GM19467 (cell line): ENCODE data around the gene KDM4E.
"Not testable (repeated sequence)": the region's sequence is repeated elsewhere in the genome, so short reads cannot be mapped to it uniquely, and the experiment has no call there.

Source experiments
- ATAC-seq: cut with Tn5 transposase; IDR thresholded peaks from one replicate; pipeline ENCODE4 v1.9.1; 2021; ENCODE audit warnings: mild to moderate bottlenecking, moderate library complexity; ENCODE audit not compliant: unreplicated experiment

KDM4E gene

DNA sequence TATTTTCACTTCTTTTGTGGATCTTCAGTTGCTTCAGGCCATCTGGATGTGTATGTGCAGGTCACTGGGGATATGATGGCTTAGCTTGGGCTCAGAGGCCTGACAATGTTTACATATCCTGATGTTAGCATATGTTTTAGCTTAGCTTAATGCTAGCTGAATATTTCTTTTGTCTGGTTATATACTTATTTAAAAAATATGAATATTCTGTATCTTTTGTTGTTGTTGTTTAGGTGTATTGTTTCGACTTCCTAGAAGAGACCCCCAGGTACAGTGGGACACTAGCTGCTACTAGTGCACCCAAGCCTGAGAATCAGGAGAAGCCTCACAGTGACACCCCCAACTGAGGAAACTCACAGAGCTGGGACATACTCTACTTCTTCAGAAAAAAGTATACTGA lies at the start of gene KDM4E:
Gene KDM4E, plus strand, starts transcription at position 301 of the 400 bp plus-strand sequence. CDS start 300 bp downstream, outside the sequence.
- ATAC-seq: no peak

DNA sequence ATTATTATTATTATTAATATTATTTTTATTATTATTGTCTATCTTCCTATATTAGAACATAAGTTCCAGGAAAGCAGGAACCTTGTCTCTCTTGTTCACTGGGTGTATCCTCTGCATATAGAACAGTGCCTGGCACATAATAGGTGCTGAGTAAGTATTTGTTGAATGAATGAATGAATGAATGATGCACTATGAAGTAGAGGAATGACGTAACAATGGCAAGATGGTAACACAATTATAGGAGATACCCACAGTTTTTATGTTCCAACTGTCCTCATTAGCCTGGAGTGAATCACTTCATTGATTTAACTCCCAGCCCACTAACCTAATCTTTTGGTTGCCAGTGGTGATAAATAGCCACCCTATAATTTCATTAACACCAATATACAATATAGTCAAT lies 49.5 kb upstream of the KDM4E start:
- no peak for ATAC-seq

DNA sequence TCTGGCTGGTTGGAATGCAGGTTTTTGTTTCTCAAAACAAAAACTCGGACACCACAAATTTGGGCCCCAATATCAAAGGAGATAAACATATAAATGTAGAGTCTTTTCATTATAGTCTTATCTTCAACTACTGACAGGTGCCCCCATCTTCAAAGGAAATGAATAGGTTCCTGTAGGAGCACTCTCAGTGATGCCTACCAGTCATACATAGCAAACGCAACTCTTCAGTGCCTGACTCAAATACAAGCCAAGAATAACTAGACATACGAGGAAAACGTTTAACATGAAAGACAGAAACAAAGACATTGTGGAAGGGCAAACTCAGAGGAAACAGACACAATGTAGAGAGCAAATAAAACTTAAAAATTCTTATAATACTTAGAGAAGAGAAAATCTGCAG lies 37.7 kb upstream of the KDM4E start:
- ATAC-seq: no peak

DNA sequence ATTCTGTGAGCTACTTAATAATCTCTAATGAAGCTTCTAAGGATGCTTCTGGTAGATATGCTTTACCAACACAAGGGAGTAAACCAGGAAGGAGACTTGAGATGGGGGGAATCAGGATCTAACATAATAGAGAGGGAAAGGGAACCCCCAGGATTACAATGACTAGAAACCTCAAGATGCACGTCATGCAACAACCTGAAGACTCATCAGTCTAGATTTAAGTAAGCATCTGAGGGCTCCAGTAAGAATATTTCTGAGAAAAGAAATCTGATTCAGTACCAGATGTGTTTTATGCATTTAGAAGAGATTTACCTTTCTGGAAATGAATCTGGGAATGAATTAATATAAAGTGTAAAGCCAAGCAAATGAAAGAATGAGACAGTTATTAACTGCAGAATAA lies 36.3 kb upstream of the KDM4E start:
- no peak for ATAC-seq

DNA sequence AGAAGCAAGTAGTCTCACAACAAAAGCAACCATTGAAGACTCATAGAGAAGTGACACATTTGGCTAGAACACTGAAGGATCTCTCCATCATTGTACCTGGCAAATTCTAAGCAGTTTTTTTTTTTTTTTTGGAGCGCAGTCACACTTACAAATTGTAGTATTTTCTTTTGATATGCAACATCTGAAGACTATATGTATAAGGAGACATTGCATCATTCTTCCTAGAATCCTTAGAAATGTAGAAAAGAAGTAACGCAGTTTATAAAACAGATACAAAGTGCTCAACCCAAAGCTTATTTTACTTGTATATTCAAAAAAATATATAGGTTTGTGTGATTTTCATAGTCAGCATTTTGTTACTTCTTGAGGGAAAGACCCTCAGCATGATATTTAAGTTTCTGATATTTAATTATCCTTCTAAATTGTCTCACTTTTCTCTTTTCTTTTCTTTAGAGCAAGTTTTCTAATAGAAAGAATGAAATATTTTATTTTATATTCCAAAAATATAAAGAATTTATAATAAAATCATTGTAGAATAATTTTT lies 31.6 kb upstream of the KDM4E start:
- no peak for ATAC-seq

DNA sequence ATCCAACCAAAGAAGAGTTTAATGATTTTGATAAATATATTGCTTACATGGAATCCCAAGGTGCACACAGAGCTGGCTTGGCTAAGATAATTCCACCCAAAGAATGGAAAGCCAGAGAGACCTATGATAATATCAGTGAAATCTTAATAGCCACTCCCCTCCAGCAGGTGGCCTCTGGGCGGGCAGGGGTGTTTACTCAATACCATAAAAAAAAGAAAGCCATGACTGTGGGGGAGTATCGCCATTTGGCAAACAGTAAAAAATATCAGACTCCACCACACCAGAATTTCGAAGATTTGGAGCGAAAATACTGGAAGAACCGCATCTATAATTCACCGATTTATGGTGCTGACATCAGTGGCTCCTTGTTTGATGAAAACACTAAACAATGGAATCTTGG lies 27.6 kb upstream of the KDM4E start:
- no peak for ATAC-seq

DNA sequence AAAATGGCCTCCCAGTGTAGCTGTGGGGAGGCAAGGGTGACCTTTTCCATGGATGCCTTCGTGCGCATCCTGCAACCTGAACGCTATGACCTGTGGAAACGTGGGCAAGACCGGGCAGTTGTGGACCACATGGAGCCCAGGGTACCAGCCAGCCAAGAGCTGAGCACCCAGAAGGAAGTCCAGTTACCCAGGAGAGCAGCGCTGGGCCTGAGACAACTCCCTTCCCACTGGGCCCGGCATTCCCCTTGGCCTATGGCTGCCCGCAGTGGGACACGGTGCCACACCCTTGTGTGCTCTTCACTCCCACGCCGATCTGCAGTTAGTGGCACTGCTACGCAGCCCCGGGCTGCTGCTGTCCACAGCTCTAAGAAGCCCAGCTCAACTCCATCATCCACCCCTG lies 26.8 kb upstream of the KDM4E start:
- no peak for ATAC-seq

DNA sequence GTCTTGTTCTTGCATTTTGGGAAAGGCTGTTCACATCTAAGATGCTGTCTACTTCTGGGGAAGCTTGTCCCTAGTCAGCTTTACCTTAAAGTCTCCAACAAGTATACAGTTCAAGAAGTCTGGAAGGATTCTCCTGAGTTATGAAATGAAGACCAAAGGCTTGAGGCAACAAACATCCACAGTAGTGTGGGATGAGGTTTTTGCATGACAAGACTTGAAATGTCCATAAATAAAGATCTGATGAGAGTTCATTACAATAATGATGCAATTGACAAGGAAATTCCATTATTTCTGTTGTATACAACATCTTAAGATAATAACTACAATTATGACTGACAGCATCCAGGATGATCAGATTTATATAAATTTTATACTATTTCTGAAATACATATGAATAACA lies 21.3 kb upstream of the KDM4E start:
- no peak for ATAC-seq

DNA sequence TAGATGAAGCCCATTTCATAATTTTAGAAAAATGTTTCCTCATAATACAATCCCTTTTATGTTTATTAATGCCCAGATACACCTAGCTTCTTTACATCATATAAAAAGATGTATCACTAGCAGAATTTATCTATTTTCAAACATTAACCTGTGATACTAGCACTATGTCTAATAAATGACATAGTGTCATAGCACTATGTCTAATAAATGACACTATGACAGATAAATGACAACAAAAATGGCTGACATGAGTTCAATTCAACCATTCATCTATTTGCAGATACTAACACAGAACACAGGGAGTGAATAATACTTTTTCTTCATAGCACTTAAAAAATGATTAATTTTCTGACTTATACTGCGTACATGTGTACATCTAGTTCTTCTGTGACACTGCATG lies 19.4 kb upstream of the KDM4E start:
- ATAC-seq: no peak

DNA sequence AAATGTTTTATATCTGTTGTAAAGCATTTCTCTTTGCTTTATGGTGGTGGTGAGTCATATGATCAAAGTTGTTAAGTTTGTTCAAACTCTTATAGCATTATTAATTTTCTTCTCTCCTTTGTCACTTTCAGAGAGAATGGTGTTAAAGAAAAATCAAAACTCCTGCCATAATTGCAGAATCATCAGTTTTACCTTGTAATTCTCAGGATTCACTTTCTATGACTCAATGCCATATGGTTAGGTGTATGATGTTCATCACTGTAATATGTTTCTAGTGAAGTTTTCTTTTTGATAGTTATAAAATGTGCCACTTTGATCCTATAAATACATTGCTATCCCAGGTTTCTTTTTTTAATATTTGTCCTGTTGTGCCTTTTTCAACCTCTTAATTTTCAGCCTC lies 13.7 kb upstream of the KDM4E start:
- ATAC-seq: no peak

DNA sequence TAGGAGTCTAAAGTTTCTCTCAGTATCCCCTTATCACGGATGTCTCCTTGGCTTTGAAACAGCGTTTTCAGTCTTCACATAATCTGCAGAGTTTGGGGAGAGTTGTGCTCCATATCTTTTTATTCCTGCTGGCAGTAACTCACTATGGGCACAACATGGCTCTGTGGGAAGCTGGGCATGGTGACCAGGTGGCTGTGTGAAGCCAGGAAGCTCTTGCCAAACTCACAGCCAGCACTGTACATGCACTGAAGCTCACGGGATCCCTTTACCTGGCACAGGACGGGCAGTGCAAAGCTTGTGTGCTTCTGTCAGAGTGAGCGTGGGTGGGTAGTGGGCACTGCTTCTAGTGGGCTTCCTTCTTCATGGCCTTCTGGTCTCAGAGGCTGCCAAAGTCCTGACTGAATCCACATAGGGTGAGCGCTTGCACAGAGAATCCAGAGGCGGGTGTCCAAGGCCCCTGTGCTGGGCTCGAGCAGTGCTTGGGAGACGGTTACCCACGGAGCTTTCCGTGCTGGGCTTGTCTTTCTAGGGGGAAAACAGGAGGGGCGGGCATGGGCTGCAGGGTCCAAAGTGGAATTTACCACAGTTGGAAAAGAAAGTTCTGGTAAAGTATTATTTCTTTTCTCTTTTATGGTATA lies 10.8 kb upstream of the KDM4E start:
- ATAC-seq: no peak

DNA sequence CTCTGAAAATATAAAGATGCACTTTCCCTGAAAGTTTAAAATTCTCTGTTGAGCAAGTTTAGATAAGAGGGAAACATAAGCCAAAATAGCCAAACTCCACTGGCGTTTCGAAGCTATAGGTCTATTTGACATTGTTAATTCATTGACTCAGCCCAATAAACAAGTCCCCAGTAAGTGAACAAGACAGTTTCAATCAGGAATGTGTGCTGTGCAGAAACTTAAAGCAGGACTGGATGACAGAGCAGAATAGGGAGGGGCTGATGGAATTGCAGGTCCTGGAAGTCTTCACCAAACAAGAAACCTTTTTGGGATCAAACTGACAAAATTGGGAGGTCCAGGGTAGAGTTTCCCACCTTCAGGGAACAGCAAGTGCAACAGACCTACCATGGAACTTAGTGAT lies 8.9 kb upstream of the KDM4E start:
- no peak for ATAC-seq

DNA sequence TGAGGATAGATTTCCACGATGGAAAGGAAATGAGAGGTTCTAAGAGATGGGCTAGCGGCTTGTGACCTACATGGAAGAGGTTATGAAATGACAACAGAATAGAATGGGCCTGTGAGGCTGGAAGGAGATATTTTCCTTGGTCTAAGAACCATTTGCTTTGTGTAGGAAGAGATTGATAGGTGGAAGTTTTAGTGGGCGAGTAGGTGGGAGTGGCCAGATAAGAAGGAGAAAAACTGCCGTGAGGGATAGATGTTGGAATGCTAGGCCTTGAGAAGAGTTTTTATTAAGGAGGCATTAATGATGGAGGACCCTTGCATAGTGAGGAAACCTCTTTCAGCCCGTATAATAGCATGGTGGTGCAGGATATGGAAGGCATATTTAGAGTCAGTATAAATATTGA lies 3.6 kb upstream of the KDM4E start:
- ATAC-seq: not testable (repeated sequence)

DNA sequence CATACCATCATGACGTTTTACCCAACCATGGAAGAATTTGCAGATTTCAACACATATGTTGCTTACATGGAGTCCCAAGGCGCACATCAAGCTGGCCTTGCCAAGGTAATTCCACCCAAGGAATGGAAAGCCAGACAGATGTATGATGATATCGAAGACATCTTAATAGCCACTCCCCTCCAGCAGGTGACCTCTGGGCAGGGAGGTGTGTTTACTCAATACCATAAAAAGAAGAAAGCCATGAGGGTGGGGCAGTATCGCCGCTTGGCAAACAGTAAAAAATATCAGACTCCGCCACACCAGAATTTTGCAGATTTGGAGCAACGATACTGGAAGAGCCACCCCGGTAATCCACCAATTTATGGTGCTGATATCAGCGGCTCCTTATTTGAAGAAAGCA lies 536 bp downstream of the KDM4E start:
- not testable (repeated sequence) for ATAC-seq

DNA sequence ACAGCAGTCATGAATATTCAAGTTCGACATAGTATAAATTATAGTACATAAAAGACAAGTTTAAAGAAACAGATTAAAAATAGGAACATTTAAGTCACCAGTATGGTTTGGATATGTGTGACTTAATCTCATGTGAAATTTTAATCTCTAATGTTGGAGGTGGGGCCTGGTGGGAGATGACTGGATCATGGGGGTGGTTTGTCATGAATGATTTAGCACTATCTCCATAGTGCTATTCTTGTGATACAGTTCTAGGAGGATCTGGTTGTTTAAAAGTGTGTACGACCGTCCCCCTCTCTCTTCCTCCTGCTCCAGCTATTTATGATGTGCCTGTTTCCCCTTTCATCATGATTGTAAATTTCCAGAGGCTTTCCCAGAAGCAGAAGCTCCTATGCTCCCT lies 3.3 kb downstream of the KDM4E start:
- no peak for ATAC-seq

DNA sequence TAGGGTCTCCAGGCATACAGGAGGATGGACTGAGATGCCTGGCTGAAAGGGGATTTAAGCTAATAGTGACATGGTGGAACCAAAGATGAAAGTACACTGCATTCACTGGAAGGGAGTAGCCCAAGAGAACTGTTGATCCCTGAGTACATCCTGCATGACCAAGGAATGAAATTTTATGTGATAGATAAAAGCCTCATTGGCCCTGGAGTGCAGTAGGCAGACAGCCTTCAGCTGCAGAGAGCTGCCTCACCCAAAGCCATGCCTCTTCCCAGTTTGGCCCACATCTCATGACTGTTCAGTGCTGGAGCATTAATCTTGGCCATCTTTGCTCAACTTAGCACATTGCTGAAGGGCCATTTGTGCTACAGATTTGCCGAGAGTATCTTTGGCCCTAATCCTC lies 8.0 kb downstream of the KDM4E start:
- no peak for ATAC-seq

DNA sequence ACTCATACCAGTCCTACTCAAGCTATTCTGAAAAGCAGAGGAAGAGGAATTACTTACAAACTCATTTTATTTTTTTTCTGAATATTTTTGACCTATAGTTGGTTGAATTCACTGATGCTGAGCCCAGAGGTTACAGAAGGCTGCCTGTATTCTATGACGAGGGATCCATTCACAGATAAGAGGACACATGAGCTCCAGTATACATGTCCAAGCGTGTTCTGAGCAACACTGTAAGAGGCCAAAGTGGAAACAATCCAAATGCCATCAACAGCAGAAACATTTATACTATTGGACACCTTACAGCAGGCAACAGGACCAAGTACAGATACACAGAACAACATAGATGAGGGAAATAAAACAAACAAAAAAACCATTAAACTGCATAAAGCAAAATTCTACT lies 10.3 kb downstream of the KDM4E start:
- ATAC-seq: no peak

DNA sequence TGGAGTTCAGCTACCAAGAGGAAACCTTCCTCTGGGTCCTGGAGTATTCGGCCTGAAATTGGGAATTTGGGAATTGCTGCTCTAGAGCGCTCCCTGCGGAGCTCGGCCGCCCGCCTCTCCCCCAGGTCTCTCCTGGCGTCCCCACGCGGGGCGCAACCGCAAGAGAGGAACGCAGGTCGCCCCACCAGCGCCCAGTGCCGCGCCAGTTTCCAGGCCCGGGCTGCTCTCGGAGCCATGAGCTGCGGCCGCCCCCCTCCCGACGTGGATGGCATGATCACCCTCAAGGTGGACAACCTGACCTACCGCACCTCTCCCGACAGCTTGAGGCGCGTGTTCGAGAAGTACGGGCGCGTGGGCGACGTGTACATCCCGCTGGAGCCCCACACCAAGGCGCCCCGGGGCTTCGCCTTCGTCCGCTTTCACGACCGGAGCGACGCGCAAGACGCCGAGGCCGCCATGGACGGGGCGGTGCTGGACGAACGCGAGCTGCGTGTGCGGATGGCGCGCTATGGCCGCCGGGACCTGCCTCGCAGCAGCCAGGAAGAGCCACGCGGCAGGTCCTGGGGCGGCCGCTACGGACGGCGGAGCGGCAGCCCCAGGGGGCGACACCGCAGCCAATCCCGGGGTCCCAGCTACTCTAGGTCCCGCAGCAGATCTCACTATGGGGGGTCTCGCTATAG lies 12.4 kb downstream of the KDM4E start:
- not testable (repeated sequence) for ATAC-seq

DNA sequence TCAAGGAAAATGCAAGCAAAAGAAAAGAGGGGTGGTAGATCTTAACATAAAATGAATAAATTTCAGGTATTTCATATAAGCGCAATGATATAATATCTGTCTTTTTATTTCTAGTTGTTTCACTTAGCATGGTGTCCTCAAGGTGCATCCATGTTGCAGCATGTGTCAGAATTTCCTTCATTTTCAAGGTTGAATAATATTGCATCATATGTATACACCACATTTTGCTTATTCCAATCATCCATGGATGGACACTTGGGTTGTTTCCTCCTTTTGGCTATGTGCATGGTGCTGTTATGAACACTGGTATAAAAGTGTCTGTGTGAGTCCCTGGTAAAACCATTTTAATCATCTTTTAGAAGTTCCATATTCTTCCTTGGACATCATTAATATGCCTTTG lies 17.2 kb downstream of the KDM4E start:
- ATAC-seq: no peak

DNA sequence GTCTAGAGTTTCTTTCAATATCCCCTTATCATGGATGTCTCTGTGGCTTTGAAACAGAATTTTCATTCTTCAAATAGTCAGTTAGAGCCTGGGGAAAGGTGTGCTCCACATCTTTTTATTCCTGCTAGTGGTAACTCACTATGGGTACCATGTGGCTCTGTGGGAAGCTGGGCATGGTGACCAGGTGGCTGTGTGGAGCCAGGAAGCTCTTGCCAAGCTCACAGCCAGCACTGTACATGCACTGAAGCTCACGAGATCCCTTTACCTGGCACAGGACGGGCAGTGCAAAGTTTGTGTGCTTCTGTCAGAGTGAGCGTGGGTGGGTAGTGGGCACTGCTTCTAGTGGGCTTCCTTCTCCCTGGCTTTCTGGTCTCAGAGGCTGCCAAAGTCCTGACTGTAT lies 17.8 kb downstream of the KDM4E start:
- ATAC-seq: no peak

DNA sequence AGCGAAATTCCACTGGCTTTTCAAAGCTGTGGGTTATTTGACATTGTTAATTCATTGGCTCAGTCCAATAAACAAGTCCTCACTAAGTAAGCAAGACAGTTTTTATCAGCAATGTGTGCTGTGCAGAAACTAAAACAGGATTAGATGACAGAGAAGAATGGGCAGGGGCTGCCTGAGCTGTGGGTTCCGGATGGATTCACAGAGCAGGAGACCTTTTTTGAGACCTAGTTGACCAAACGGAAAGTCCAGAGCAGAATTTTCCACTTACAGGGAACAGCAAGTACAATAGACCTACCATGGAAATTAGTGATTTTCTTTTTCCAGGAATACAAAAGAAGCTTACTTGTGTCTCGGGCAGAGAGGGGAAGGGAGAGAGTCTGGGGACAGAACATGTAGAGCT lies 19.0 kb downstream of the KDM4E start:
- ATAC-seq: no peak

DNA sequence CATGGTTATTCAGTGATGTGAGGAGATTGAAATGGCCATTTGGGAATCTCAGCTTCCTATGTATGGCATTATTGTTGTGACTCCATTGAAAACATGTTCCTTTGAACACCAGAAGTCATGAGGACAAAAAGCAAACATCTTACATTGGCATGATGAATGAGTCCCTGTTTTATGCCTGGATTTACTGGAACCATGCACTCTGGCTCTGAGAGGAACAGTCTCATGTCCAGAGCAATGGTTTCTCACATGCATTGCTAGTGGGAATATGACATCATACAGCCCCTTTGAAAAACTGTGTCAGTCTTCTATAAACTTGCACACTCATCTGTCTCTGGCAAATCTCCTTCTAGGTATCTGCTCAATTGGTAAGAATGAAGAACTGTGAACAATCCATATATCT lies 20.8 kb downstream of the KDM4E start:
- no peak for ATAC-seq

DNA sequence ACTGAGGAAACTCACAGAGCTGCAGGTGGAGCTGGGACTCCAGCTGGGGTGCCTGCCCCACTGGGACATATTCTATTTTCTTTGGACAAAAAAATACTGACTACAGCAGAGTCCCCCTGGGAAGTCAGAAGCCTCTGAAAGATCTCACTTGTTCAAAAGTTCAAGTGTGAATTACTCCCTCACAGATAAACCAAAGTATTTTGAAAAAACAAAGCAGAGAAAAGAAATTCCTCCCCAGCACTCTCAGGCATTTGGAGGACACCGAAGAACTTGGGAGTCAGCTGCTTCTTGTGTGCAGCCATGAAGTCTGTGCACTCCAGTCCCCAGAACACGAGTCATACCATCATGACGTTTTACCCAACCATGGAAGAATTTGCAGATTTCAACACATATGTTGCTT lies 24.1 kb downstream of the KDM4E start, which contains the start of gene KDM4F:
Gene KDM4F, plus strand, starts transcription at position 301 of the 400 bp plus-strand sequence.
- ATAC-seq: not testable (repeated sequence)
